ENCODE data around the gene ESAM. TPM values are rescaled to one million over a fixed set of nuclear protein-coding genes. Genes with fewer than 3 reads are reported as not detected.

ESAM gene
- total RNA-seq, 1 donor from 2014 or later: 164 TPM

- ATAC-seq: no peak
- no peaks in the 10 kb centered on the region for H3K27me3 ChIP-seq
- no peak for TF ChIP-seq CTCF (IDR thresholded peaks at IDR 0.05)
- DNase-seq: no peak
- H3K9me3 ChIP-seq: no peaks in the 10 kb centered on the region
- H3K4me3 ChIP-seq: no peak overlapping the region
- H3K27ac ChIP-seq: peak overlapping the region; percentile 85
- H3K4me1 ChIP-seq: peaks cover 47% of the 10 kb centered on the region
- peaks cover 3% of the 10 kb centered on the region for H3K36me3 ChIP-seq
- intact Hi-C loops (cut with DNase I): loop anchor here (5.0 kb wide), 1 partner anchor 76 kb away; the partner anchor contains the start of genes SIAE and SPA17
These were observed 13.4 kb downstream of the ESAM start for GRCh38 chr11:124748481-124749343.

GRCh38 chr11:124748100-124748418 lies 14.0 kb downstream of the ESAM start:
- H3K9me3 ChIP-seq: no peaks in the 10 kb centered on the region
- no peaks in the 10 kb centered on the region for H3K27me3 ChIP-seq
- DNase-seq: no peak
- H3K4me3 ChIP-seq: no peak overlapping the region
- TF ChIP-seq CTCF (IDR thresholded peaks at IDR 0.05): no peak
- ATAC-seq: no peak
- intact Hi-C loops (cut with DNase I): loop anchor here (5.0 kb wide), 1 partner anchor 76 kb away; the partner anchor contains the start of genes SIAE and SPA17
- no peaks in the 10 kb centered on the region for H3K36me3 ChIP-seq
- H3K4me1 ChIP-seq: peaks cover 43% of the 10 kb centered on the region
- H3K27ac ChIP-seq: peak overlapping the region; percentile 85

- DNase-seq (no peak), ATAC-seq (no peak)
- Histone ChIP-seq H3K9me3 (no peaks in the 10 kb centered on the region), H3K4me1 (peaks cover 38% of the 10 kb centered on the region), H3K27ac (peak overlapping the region; percentile 85), H3K27me3 (no peaks in the 10 kb centered on the region), H3K4me3 (no peak overlapping the region), H3K36me3 (no peaks in the 10 kb centered on the region)
- intact Hi-C loops (cut with DNase I): loop anchor here (5.0 kb wide), 1 partner anchor 75 kb away; the partner anchor contains the start of genes SIAE and SPA17
- no peak for TF ChIP-seq CTCF (IDR thresholded peaks at IDR 0.05)
These were observed 14.5 kb downstream of the ESAM start for GRCh38 chr11:124747406-124748099.

- H3K27ac ChIP-seq: peak overlapping the region; percentile 85
- intact Hi-C loops (cut with DNase I): loop anchor here (5.0 kb wide), 1 partner anchor 74 kb away; the partner anchor contains the start of genes SIAE and SPA17
- ATAC-seq: peak; percentile 90
- H3K9me3 ChIP-seq: no peaks in the 10 kb centered on the region
- DNase-seq: peak; percentile 94
- peak overlapping the region; percentile 54 for H3K4me3 ChIP-seq
- H3K4me1 ChIP-seq: peaks cover 38% of the 10 kb centered on the region
- TF ChIP-seq CTCF (IDR thresholded peaks at IDR 0.05): peak; percentile 51
- no peaks in the 10 kb centered on the region for H3K27me3 ChIP-seq
- H3K36me3 ChIP-seq: no peaks in the 10 kb centered on the region
These were observed 15.4 kb downstream of the ESAM start for GRCh38 chr11:124746621-124747243.

GRCh38 chr11:124745835-124746620 lies 16.1 kb downstream of the ESAM start:
- no peaks in the 10 kb centered on the region for H3K9me3 ChIP-seq
- no peaks in the 10 kb centered on the region for H3K36me3 ChIP-seq
- peak overlapping the region; percentile 54 for H3K4me3 ChIP-seq
- ATAC-seq (peak; percentile 0), DNase-seq (no peak)
- peaks cover 6% of the 10 kb centered on the region for H3K27me3 ChIP-seq
- intact Hi-C loops (cut with DNase I): loop anchor here (5.0 kb wide), 1 partner anchor 74 kb away; the partner anchor contains the start of genes SIAE and SPA17
- H3K4me1 ChIP-seq: peaks cover 38% of the 10 kb centered on the region
- peak overlapping the region; percentile 85 for H3K27ac ChIP-seq
- TF ChIP-seq CTCF (IDR thresholded peaks at IDR 0.05): no peak
